Fibroblast of lung (primary cell): ENCODE data around the gene CLCF1.

Experiments
- CTCF ChIP-seq, 2 donors: IDR thresholded peaks in 1 of 2; conservative IDR thresholded peaks in 1 of 2; 1 replicate in 1 of 2; 2 replicates in 1 of 2; pipeline ENCODE4 v1.5.1; 2011 to 2012; ENCODE audit warnings: low read length in 2 of 2, control low read depth in 1 of 2, inconsistent platforms in 1 of 2, low read depth in 1 of 2, mild to moderate bottlenecking in 1 of 2
- EZH2 ChIP-seq: IDR thresholded peaks from 2 replicates; pipeline ENCODE4 v1.5.1; 2012; ENCODE audit warnings: low read length, control low read depth, mild to moderate bottlenecking; ENCODE audit errors: missing control alignments

GRCh38 chr11:67378544-67378943, 5.1 kb upstream of the CLCF1 start:
- TF ChIP-seq CTCF (conservative IDR thresholded peaks at IDR 0.05 in 1 of 2, IDR thresholded peaks at IDR 0.05 in 1 of 2; ENCODE audit: low read depth in 1 of 2, low read length in 2 of 2) (no peak), EZH2 (no peak)
